Stimulated activated CD4-positive, alpha-beta T cell treated with anti-CD3 and anti-CD28 coated beads, Interleukin-15, amount 100 ng/mL, for 24 hours (primary cell): ENCODE results near the gene IGSF5.

Source experiments
- DNase-seq: peaks from one replicate; pipeline ENCODE4 v3.0.0-alpha.2; 2020

The IGSF5 gene

GRCh38 chr21:39834543-39834942 lies 89.6 kb downstream of the IGSF5 start:
- DNase-seq: no peak

- no peak for DNase-seq
Observed at GRCh38 chr21:39837861-39838359, 92.9 kb downstream of the IGSF5 start.

GRCh38 chr21:39840373-39841097 lies 95.6 kb downstream of the IGSF5 start:
- DNase-seq: no peak

GRCh38 chr21:39842741-39843459 lies 97.9 kb downstream of the IGSF5 start:
- no peak for DNase-seq

- DNase-seq: no peak
Observed at GRCh38 chr21:39843483-39843882, 98.5 kb downstream of the IGSF5 start.

DNA sequence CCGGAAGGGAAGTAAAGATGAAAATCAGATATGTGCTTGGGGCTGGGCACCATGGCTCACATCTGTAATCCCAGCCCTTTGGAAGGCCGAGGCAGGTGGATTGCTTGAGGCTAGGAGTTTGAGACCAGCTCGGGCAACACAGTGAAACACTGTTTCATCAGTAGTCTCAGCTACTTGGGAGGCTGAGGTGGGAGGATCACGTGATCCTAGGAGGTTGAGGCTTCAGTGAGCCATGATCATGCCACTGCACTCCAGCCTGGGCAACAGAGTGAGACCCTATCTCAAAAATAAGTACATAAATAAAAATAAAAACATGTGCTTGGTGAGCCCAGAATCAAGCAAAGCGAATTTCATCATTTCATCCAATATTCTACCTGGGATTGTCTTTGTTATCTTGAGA lies 98.9 kb downstream of the IGSF5 start:
- no peak for DNase-seq

- DNase-seq: no peak
Observed at GRCh38 chr21:39845571-39846130, 100.7 kb downstream of the IGSF5 start.

GRCh38 chr21:39847877-39848276 lies 102.9 kb downstream of the IGSF5 start:
- DNase-seq: no peak

DNA sequence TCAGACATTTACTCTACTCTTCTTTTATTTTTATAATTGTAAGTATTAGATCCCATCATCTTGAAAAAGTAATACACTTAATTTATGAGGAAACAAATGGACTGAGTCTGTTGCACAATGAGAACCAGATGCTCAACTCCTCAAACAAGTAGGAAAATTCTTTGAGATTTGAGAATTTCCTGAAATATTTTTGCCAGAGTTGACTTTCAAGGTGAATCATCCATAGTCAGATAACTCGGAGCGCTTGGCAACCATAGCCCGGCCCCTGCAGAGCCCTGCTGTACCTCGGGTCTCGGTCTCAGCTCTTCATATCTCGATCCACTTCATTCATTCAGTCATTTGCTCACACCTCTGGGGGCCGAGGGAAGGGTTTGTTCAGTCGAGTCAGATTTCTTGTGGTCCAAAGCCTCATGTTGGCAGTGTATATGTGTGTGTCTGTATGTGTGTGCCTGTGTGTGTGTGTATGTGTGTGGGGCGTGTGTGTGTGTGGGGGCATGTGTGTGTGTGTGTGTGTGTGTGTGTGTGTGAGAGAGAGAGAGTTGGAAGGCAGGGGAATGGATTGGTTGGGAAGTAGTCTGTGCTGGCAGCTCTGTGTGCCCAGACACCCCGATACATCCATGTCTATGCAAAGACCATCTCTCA lies 104.2 kb downstream of the IGSF5 start:
- DNase-seq: no peak

DNA sequence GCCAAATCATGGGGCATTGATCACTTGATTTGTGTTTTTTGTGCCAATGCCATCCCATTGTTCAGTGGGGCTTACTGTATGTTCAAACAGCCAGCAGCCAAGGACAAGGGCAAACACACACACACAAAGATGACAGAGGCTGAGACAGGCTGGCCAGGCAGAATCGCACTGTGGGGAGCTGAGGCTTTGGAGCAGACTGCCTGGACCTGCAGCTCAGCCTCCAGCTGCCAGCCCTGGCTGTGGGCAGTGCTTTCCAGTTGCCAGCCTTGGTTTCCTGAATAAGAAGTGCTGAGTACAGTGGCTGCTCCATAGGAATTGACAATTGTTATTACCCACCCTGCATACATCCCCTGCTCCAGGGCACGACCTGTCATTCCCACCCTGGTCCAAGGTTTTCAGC lies 105.3 kb downstream of the IGSF5 start:
- DNase-seq: no peak

- DNase-seq: no peak
Observed at GRCh38 chr21:39851002-39851618, 106.1 kb downstream of the IGSF5 start.
